ENCODE data around the gene SCD5.

DNA sequence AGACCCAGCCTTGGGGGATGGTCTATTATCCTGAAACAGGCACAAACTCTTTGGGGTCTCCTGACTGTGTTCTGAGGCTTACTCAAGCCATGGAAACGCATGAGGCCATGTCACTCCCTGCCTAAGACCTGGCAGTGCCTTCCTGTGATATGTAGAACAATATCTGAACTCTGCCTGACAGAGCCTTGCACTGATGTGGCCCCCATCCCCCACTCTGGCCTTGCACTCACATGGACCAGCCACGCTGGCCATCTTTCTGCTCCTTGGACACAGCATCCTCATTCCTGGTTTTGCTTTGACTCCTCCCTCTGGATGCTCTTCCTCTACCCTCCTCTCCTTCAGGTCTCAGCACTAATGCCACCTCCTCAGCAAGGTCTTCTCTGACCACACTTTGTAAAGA is 100.2 kb downstream of the SCD5 start:
- TF ChIP-seq POLR2A (IDR thresholded peaks at IDR 0.05) = no peak
- TF ChIP-seq, protein P1, sequence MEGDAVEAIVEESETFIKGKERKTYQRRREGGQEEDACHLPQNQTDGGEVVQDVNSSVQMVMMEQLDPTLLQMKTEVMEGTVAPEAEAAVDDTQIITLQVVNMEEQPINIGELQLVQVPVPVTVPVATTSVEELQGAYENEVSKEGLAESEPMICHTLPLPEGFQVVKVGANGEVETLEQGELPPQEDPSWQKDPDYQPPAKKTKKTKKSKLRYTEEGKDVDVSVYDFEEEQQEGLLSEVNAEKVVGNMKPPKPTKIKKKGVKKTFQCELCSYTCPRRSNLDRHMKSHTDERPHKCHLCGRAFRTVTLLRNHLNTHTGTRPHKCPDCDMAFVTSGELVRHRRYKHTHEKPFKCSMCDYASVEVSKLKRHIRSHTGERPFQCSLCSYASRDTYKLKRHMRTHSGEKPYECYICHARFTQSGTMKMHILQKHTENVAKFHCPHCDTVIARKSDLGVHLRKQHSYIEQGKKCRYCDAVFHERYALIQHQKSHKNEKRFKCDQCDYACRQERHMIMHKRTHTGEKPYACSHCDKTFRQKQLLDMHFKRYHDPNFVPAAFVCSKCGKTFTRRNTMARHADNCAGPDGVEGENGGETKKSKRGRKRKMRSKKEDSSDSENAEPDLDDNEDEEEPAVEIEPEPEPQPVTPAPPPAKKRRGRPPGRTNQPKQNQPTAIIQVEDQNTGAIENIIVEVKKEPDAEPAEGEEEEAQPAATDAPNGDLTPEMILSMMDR (IDR thresholded peaks at IDR 0.05) = no peak

Data from tibial nerve (tissue), 3 donors.